Large intestine (tissue), 3 donors: ENCODE data around the gene DFFB. TPM values are rescaled to one million over a fixed set of nuclear protein-coding genes. Genes with fewer than 3 reads are reported as not detected.

Experiments used
- DNase-seq, 2 donors: peaks; one replicate each; pipeline versions ENCODE4 v3.0.0 to v3.0.0-alpha.2; 2013
- H3K27ac ChIP-seq: one replicate; pipeline ENCODE4 v1.5.1; 2013; ENCODE audit warnings: low read length
- H3K27me3 ChIP-seq: 2 replicates; pipeline ENCODE4 v1.6.1; 2013; ENCODE audit warnings: low read length; ENCODE audit not compliant: control insufficient read depth, insufficient read depth
- H3K36me3 ChIP-seq: 2 replicates; pipeline ENCODE4 v1.6.1; 2013; ENCODE audit warnings: low read length; ENCODE audit not compliant: control insufficient read depth, insufficient read depth
- H3K4me1 ChIP-seq: one replicate; pipeline ENCODE4 v1.6.1; 2013; ENCODE audit warnings: low read length; ENCODE audit not compliant: control insufficient read depth, insufficient read depth
- H3K4me3 ChIP-seq: one replicate; pipeline ENCODE4 v1.5.1; 2013; ENCODE audit warnings: low read length
- H3K9me3 ChIP-seq: one replicate; pipeline ENCODE4 v1.6.1; 2013; ENCODE audit warnings: mild to moderate bottlenecking, low read depth, low read length, moderate library complexity; ENCODE audit not compliant: control insufficient read depth
- WGBS: methylation state at CpG from one replicate; pipeline ENCODE4 v1.1.5; 2013; ENCODE audit warnings: low lambda C conversion rate; ENCODE audit not compliant: insufficient coverage; 5-methylcytosine and 5-hydroxymethylcytosine counted together
- polyA plus RNA-seq: library from polyadenylated mRNA; unstranded; fragments of 120-200 nt; gene quantifications from one replicate; pipeline ENCODE4 v1.2.1, GENCODE V29; 2013

Gene DFFB
- polyA plus RNA-seq, 1 donor: 10.6 TPM

- H3K4me1 ChIP-seq: no peaks in the 10 kb centered on the region
- no peak overlapping the region for H3K4me3 ChIP-seq
- peaks cover 5% of the 10 kb centered on the region for H3K9me3 ChIP-seq
- no peak for DNase-seq
- H3K27me3 ChIP-seq: no peaks in the 10 kb centered on the region
- WGBS: no CpG with 5 or more reads among the region's 18 CpGs
- no peak overlapping the region for H3K27ac ChIP-seq
- peaks cover 53% of the 10 kb centered on the region for H3K36me3 ChIP-seq
These were observed 26.1 kb downstream of the DFFB start for GRCh38 chr1:3883194-3883925.

GRCh38 chr1:3884966-3885365 lies 27.7 kb downstream of the DFFB start:
- Histone ChIP-seq H3K27me3 (no peaks in the 10 kb centered on the region), H3K4me1 (no peaks in the 10 kb centered on the region), H3K36me3 (peaks cover 46% of the 10 kb centered on the region), H3K27ac (no peak overlapping the region), H3K9me3 (no peaks in the 10 kb centered on the region), H3K4me3 (no peak overlapping the region)
- no peak for DNase-seq
- no CpG with 5 or more reads among the region's 13 CpGs for WGBS

- no peak overlapping the region for H3K27ac ChIP-seq
- DNase-seq: no peak
- no peak overlapping the region for H3K4me3 ChIP-seq
- no peaks in the 10 kb centered on the region for H3K9me3 ChIP-seq
- H3K27me3 ChIP-seq: no peaks in the 10 kb centered on the region
- H3K36me3 ChIP-seq: peaks cover 48% of the 10 kb centered on the region
- no peaks in the 10 kb centered on the region for H3K4me1 ChIP-seq
- WGBS: no CpG with 5 or more reads among the region's 7 CpGs
These were observed 28.3 kb downstream of the DFFB start for GRCh38 chr1:3885611-3886010.

GRCh38 chr1:3886106-3886670 lies 28.9 kb downstream of the DFFB start:
- Histone ChIP-seq H3K9me3 (no peaks in the 10 kb centered on the region), H3K36me3 (peaks cover 48% of the 10 kb centered on the region), H3K4me3 (no peak overlapping the region), H3K4me1 (no peaks in the 10 kb centered on the region), H3K27ac (no peak overlapping the region), H3K27me3 (no peaks in the 10 kb centered on the region)
- DNase-seq: no peak
- no CpG with 5 or more reads among the region's 15 CpGs for WGBS

GRCh38 chr1:3886691-3887090 lies 29.4 kb downstream of the DFFB start:
- no peak for DNase-seq
- Histone ChIP-seq H3K4me1 (no peaks in the 10 kb centered on the region), H3K4me3 (no peak overlapping the region), H3K27me3 (no peaks in the 10 kb centered on the region), H3K36me3 (peaks cover 53% of the 10 kb centered on the region), H3K9me3 (no peaks in the 10 kb centered on the region), H3K27ac (no peak overlapping the region)
- no CpG with 5 or more reads among the region's 8 CpGs for WGBS

- H3K4me3 ChIP-seq: no peak overlapping the region
- H3K27me3 ChIP-seq: no peaks in the 10 kb centered on the region
- H3K4me1 ChIP-seq: no peaks in the 10 kb centered on the region
- no peak overlapping the region for H3K27ac ChIP-seq
- no peak for DNase-seq
- no peaks in the 10 kb centered on the region for H3K9me3 ChIP-seq
- H3K36me3 ChIP-seq: peaks cover 54% of the 10 kb centered on the region
- WGBS: no CpG with 5 or more reads among the region's 15 CpGs
These were observed 31.0 kb downstream of the DFFB start for GRCh38 chr1:3888301-3888700.

GRCh38 chr1:3889936-3890335 lies 32.7 kb downstream of the DFFB start:
- H3K36me3 ChIP-seq: peaks cover 45% of the 10 kb centered on the region

GRCh38 chr1:3890389-3891328 lies 33.4 kb downstream of the DFFB start:
- WGBS: 95% methylated on average over 4 of the region's 26 CpGs
- Histone ChIP-seq H3K4me3 (no peak overlapping the region), H3K36me3 (peaks cover 46% of the 10 kb centered on the region), H3K27me3 (no peaks in the 10 kb centered on the region), H3K27ac (no peak overlapping the region), H3K9me3 (no peaks in the 10 kb centered on the region), H3K4me1 (no peaks in the 10 kb centered on the region)
- DNase-seq: no peak

More at GRCh38 chr1:3889936-3890335, 32.7 kb downstream of the DFFB start:
- Histone ChIP-seq H3K27me3 (no peaks in the 10 kb centered on the region), H3K9me3 (no peaks in the 10 kb centered on the region), H3K27ac (no peak overlapping the region), H3K4me1 (no peaks in the 10 kb centered on the region), H3K4me3 (no peak overlapping the region)
- WGBS: 100% methylated on average over 1 of the region's 14 CpGs
- no peak for DNase-seq

- no peaks in the 10 kb centered on the region for H3K4me1 ChIP-seq
- no peaks in the 10 kb centered on the region for H3K27me3 ChIP-seq
- DNase-seq: no peak
- no peaks in the 10 kb centered on the region for H3K9me3 ChIP-seq
- H3K4me3 ChIP-seq: no peak overlapping the region
- no peak overlapping the region for H3K27ac ChIP-seq
- H3K36me3 ChIP-seq: peaks cover 39% of the 10 kb centered on the region
- whole genome bisulfite sequencing: no CpG with 5 or more reads among the region's 17 CpGs
These were observed 34.1 kb downstream of the DFFB start for GRCh38 chr1:3891329-3891865.

- H3K27ac ChIP-seq: no peak overlapping the region
- 100% methylated on average over 1 of the region's 14 CpGs for WGBS
- no peaks in the 10 kb centered on the region for H3K4me1 ChIP-seq
- H3K9me3 ChIP-seq: peaks cover 5% of the 10 kb centered on the region
- no peak overlapping the region for H3K4me3 ChIP-seq
- DNase-seq: no peak
- no peaks in the 10 kb centered on the region for H3K27me3 ChIP-seq
- H3K36me3 ChIP-seq: peaks cover 33% of the 10 kb centered on the region
These were observed 35.5 kb downstream of the DFFB start for GRCh38 chr1:3892748-3893147.
